Parathyroid adenoma (tissue), 2 donors: ENCODE measurements around the gene PROK1.

Experiments used
- H2AFZ ChIP-seq: fragments of 300-600 bp; sonication (generic); one replicate; pipeline ENCODE4 v1.7.0; 2017; ENCODE audit warnings: antibody characterized with exemption, mild to moderate bottlenecking
- H3K27ac ChIP-seq: fragments of 300-600 bp; sonication (generic); one replicate; pipeline ENCODE4 v1.7.0; 2017
- H3K27me3 ChIP-seq: fragments of 300-600 bp; sonication (generic); one replicate; pipeline ENCODE4 v1.7.0; 2017; ENCODE audit warnings: low read length; ENCODE audit not compliant: control insufficient read depth, insufficient read depth
- H3K36me3 ChIP-seq: fragments of 300-600 bp; sonication (generic); one replicate; pipeline ENCODE4 v1.7.0; 2017; ENCODE audit warnings: low read length; ENCODE audit not compliant: control insufficient read depth, insufficient read depth
- H3K4me1 ChIP-seq: fragments of 300-600 bp; sonication (generic); one replicate; pipeline ENCODE4 v1.7.0; 2017; ENCODE audit warnings: control low read depth
- H3K4me2 ChIP-seq: fragments of 300-600 bp; sonication (generic); one replicate; pipeline ENCODE4 v1.7.0; 2017; ENCODE audit warnings: low read length
- H3K4me3 ChIP-seq: fragments of 300-600 bp; sonication (generic); one replicate; pipeline ENCODE4 v1.7.0; 2017; ENCODE audit warnings: low read depth, low read length
- H3K79me2 ChIP-seq: fragments of 300-600 bp; sonication (generic); one replicate; pipeline ENCODE4 v1.7.0; 2017; ENCODE audit warnings: control low read depth
- H3K9ac ChIP-seq: fragments of 300-600 bp; sonication (generic); one replicate; pipeline ENCODE4 v1.7.0; 2017; ENCODE audit warnings: mild to moderate bottlenecking
- H3K9me3 ChIP-seq: fragments of 300-600 bp; sonication (generic); one replicate; pipeline ENCODE4 v1.7.0; 2017; ENCODE audit warnings: low read length; ENCODE audit not compliant: control insufficient read depth
- TF ChIP-seq, protein P1 (sequence below): fragments of 300-600 bp; sonication (generic); IDR thresholded peaks from one replicate; pipeline ENCODE4 v1.7.0; 2017; ENCODE audit warnings: antibody characterized with exemption, mild to moderate bottlenecking
- donor health status: primary hyperparathyroidism.

Gene PROK1

DNA sequence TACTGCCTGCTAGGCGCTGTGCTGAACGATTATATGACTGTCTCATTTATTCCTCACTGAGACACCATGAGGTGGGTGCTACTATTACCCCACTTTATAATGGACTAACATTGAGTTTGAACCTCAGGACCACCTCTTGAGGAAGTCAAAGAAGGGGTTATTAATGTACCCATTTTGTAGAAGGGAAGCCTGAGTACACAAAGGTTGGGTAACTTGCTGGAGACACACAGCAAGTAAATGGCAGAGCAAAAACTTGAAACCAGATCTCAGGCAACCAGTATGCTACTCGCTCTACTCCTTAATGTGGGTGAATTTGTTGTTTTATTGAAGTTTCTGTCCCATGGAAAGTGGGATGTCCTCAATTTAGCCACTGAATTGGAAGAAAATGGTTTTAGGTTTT is 37.9 kb downstream of the PROK1 start:
- Histone ChIP-seq H3K4me2 (no peak overlapping the region), H3K79me2 (no peaks in the 10 kb centered on the region), H3K27me3 (no peaks in the 10 kb centered on the region), H3K9me3 (no peaks in the 10 kb centered on the region), H3K4me3 (no peak overlapping the region), H2AFZ (no peak overlapping the region), H3K36me3 (no peaks in the 10 kb centered on the region), H3K4me1 (no peaks in the 10 kb centered on the region), H3K9ac (no peak overlapping the region), H3K27ac (no peak overlapping the region)
- TF ChIP-seq, protein P1, sequence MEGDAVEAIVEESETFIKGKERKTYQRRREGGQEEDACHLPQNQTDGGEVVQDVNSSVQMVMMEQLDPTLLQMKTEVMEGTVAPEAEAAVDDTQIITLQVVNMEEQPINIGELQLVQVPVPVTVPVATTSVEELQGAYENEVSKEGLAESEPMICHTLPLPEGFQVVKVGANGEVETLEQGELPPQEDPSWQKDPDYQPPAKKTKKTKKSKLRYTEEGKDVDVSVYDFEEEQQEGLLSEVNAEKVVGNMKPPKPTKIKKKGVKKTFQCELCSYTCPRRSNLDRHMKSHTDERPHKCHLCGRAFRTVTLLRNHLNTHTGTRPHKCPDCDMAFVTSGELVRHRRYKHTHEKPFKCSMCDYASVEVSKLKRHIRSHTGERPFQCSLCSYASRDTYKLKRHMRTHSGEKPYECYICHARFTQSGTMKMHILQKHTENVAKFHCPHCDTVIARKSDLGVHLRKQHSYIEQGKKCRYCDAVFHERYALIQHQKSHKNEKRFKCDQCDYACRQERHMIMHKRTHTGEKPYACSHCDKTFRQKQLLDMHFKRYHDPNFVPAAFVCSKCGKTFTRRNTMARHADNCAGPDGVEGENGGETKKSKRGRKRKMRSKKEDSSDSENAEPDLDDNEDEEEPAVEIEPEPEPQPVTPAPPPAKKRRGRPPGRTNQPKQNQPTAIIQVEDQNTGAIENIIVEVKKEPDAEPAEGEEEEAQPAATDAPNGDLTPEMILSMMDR: no peak

DNA sequence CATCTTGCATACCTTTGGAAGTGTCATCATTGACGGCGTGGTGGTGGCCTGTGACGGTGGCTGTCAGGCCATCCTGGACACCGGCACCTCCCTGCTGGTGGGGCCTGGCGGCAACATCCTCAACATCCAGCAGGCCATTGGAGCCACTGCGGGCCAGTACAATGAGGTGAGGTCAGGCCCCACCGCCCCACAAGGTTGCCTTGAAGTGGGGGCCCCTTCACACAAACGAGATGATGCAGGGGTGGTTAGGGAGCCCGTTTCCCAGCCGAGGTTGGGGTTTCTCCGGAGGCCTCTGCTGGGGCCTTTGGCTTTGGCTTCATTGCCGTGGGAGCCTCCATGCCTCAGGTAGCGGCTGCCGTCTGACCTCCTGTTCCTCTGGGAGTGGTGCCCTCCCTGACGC is 38.5 kb downstream of the PROK1 start:
- Histone ChIP-seq H3K4me1 (no peaks in the 10 kb centered on the region), H3K27me3 (no peaks in the 10 kb centered on the region), H2AFZ (no peak overlapping the region), H3K79me2 (no peaks in the 10 kb centered on the region), H3K9ac (no peak overlapping the region), H3K4me2 (no peak overlapping the region), H3K27ac (no peak overlapping the region), H3K9me3 (no peaks in the 10 kb centered on the region), H3K36me3 (no peaks in the 10 kb centered on the region), H3K4me3 (no peak overlapping the region)
- TF ChIP-seq, protein P1: no peak

DNA sequence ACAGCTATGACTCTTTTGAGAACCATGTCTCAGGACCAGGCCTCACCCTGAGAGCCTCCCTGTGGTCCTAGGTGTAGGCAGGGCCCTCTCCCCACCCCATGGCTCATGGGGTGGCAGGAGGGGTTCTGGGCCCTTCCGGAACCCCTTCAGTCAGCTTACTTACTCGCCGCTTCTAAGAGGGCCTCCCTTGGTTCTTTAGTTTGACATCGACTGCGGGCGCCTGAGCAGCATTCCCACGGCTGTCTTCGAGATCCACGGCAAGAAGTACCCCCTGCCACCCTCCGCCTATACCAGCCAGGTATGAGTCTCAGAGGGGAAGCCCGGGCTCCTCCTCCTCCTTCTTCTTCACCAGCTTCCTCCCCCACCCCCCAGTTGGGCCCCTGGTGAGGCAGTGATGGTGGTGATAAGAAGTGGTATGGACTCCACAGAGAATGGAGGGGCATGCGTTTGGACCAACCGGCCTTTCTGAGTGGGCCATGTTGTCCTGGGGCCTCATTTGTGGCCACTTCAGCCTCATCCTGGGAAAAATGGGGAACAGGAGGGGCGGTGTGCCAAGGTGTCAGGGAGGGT is 39.1 kb downstream of the PROK1 start:
- no peak overlapping the region for H3K4me3 ChIP-seq
- H3K4me2 ChIP-seq: no peak overlapping the region
- H3K27ac ChIP-seq: no peak overlapping the region
- H3K79me2 ChIP-seq: no peaks in the 10 kb centered on the region
- H3K4me1 ChIP-seq: no peaks in the 10 kb centered on the region
- TF ChIP-seq, protein P1: no peak
- H2AFZ ChIP-seq: no peak overlapping the region
- no peaks in the 10 kb centered on the region for H3K27me3 ChIP-seq
- no peaks in the 10 kb centered on the region for H3K9me3 ChIP-seq
- no peaks in the 10 kb centered on the region for H3K36me3 ChIP-seq
- H3K9ac ChIP-seq: no peak overlapping the region

DNA sequence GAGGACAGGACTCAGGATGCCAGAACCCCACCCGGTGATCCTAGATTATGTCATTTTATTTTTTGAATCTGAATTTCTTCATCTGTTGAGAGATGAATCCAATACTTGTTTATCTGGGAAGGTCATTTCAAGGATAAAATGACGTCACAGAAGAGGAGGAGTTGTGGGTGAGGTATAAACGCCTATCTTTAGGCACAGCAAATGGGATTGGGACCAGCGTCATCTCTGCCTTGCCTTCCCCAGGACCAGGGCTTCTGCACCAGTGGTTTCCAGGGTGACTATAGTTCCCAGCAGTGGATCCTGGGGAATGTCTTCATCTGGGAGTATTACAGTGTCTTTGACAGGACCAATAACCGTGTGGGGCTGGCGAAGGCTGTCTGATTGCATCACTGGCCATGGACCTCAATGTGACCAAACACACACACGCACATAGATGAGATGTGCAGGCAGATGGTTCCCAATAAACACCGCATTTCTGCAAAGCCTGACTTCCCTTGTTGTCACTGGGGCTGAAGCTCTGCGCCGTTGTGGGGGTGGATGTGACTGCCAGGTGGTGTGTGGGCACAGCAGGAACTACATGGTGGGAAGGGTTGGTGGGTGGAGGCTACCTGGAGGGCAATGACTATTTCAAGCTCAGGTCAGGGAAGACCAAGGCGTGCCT is 40.0 kb downstream of the PROK1 start:
- no peaks in the 10 kb centered on the region for H3K79me2 ChIP-seq
- H3K36me3 ChIP-seq: no peaks in the 10 kb centered on the region
- H2AFZ ChIP-seq: no peak overlapping the region
- H3K4me2 ChIP-seq: no peak overlapping the region
- H3K27me3 ChIP-seq: no peaks in the 10 kb centered on the region
- H3K27ac ChIP-seq: no peak overlapping the region
- no peaks in the 10 kb centered on the region for H3K9me3 ChIP-seq
- no peak overlapping the region for H3K9ac ChIP-seq
- H3K4me3 ChIP-seq: no peak overlapping the region
- no peaks in the 10 kb centered on the region for H3K4me1 ChIP-seq
- TF ChIP-seq, protein P1: no peak

DNA sequence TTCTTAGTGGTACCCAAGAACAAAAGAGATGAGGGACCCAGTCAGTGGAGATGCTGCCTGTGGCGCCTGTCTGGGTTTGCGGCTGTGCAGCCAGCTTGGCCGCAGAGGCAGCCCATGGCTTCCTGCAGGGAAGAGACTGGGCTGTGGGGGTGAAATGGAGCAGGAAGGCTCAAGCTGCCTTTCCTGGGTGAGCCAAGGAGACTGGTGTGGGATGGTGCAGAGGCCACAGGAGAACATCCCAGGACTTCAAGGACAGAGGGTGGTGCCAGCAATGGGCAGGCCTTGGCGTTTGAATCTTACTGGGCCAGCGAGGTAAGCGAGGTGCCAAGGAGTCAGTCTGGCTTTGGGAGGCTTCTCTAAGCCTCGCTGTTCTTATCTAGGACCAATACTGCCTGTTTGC is 41.6 kb downstream of the PROK1 start:
- no peaks in the 10 kb centered on the region for H3K36me3 ChIP-seq
- no peak overlapping the region for H3K4me3 ChIP-seq
- no peaks in the 10 kb centered on the region for H3K4me1 ChIP-seq
- TF ChIP-seq, protein P1: no peak
- H3K4me2 ChIP-seq: no peak overlapping the region
- H3K9me3 ChIP-seq: no peaks in the 10 kb centered on the region
- no peaks in the 10 kb centered on the region for H3K79me2 ChIP-seq
- H3K9ac ChIP-seq: no peak overlapping the region
- no peaks in the 10 kb centered on the region for H3K27me3 ChIP-seq
- no peak overlapping the region for H2AFZ ChIP-seq
- no peak overlapping the region for H3K27ac ChIP-seq
